Left hindlimb (tissue), 1 donor: ENCODE results near the gene NFATC1.

ENCODE experiments used
- DNase-seq: peaks from one replicate; pipeline ENCODE4 v3.0.0-alpha.2; 2018

The NFATC1 gene

DNA sequence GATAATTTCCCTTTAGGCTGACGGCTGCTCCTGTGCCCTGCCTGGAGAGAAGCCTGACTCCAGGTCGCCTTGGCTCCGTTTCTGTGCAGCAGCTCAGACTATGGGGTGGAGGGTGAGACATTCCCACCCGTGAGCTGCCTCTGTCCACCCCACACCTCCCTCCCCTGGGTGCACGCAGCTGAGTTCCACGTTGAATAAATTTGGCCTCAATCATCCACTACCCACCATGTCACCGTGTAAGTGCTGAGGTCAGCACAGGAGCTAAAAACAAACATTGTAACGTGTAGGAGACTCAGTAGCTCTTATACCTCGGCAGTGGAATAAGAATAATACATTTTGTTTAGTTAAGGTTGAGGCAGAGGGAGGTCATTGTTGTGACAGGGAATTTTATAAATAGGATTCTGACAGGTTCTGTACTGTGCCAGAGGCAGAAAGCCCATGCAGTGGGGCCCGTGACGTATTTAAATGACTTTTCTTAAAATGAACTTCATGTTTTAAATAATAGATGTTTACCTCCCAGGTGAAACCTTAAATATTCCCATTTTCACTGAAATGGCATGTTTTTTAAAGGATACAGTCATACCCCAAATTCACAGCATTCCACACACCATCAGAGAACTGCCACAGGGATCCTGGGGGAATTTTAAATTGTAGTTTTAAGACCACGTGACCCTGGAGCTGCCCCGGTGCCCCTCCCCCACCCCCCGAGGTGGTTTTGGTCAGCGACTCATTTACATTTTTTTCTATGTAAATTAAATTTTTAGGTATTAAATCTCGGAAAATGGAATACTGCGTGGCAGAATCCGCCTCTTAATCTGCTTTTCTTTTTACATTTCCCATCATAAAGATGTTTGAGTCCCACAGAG is 50.2 kb downstream of the NFATC1 start:
- no peak for DNase-seq

DNA sequence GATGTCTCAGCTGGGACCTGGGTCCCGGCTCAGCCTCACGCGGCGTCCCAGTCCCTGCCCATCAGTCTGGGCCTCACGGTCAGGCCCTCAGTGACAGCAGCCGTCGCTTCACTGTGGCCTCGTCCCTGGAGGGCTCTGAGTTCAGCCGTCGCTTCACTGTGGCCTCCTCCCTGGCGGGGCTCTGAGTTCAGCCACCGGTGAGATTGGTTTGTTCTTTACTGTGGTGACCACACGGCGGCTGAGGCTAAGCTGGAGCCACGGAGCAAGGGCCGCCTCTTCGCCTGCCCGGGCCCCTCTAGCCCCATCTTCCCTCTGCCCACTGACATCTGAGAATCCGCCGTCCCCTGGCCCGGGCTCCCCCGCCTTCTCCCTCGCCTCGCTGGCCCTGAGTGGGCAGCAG is 51.2 kb downstream of the NFATC1 start:
- no peak for DNase-seq

DNA sequence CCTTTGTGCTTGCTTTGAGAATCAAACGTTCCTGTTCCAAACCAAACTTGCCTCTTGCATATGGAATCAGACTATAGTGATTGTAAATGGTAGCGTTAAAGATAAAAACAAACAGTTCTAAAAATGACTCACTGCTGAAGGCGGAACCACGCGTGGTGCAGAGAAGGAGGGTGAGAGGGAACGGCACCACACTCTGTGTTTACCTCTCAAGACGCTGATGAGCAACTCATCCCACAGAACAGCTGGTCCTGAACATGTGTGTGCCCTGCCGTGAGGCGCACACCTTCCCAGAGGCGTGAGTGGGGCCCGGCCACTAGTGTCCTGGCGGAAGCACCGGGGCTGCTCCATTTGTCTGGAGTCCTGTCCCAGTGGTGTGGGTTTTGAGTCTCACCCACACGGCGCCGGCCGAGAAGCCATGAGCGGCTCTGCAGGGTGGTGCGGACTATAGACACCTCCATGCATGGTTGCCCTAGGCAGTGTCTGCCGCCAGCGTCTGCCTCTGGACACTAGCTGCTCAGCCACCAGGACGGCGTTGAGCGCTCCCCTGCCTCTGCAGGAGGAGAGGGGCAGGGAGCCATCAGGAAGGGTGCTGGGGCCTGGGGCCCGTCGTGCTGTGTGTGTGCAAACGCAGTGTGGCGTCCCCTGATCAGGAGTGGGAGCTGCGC is 52.1 kb downstream of the NFATC1 start:
- no peak for DNase-seq

- no peak for DNase-seq
Observed at GRCh38 chr18:79448621-79449020, 52.9 kb downstream of the NFATC1 start.

DNA sequence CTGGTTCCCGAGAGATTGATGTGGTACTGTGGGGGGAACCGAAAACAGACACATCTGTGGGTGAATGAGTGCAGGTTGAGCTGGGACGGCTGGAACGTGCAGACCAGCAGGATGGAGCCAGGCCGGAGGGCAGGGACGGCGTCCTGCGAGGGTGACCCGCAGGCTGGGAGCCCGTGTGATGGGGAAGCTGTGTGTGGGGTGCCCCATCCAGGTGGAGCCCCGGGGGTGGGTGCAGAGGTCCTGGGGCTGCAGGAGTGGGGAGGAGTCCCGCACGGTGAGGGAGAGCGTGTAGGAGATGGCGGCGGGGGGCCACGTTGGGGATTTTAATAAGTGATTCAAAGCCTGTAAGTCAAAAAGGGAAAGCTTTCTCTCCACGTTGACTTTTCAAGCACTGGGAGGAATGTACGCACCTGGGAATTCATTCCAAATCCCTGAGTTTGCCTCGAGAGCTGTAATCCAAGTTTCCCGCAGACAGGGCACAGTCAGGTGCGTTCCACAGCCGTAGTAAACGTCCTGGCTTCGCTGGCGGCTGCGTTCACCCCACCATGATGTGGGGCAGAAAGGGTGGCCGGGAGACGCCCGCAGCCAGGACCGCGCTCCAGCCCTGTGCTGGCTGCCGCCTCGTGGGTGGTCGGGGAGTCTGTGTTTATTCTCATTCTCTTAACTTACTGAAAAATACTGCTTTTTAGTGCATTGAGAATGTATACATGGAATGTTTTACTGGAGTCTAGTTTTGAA is 54.0 kb downstream of the NFATC1 start:
- no peak for DNase-seq

DNA sequence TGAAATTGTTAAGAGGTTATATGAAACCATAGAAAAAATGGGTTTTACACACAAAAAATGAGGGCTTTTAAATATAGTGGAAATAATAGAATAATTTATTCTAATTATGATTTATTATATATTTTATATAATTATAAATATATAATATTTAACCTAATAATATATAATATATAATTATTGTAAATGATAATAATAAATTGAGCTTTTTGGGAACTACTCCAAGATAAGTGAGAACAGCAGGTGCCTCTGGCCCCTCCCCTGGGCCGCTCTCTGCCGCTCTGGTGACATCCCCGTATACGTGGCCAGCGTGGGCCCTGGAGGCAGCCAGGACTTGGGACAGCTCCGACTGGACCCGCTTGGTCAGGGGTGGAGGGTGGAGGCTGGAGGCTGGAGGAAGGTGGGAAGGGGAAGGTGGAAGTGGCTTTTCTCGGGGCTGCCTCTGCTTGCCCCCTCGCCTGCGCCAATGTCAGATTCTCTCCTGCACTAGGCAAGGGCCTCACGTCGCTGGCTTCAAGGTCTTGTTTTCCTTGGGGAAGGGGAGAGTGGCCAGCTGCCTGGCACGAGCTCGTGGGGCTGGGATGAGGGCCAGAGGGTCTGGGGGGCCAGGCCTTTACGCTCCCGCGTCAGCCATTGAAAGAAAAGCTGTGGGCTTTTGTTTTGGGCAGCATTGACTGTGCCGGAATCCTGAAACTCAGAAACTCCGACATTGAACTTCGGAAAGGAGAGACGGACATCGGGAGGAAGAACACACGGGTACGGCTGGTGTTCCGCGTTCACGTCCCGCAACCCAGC is 54.8 kb downstream of the NFATC1 start:
- DNase-seq = no peak

- DNase-seq = no peak
Observed at GRCh38 chr18:79451237-79452125, 55.8 kb downstream of the NFATC1 start.

- no peak for DNase-seq
Observed at GRCh38 chr18:79452190-79452990, 56.7 kb downstream of the NFATC1 start.

DNA sequence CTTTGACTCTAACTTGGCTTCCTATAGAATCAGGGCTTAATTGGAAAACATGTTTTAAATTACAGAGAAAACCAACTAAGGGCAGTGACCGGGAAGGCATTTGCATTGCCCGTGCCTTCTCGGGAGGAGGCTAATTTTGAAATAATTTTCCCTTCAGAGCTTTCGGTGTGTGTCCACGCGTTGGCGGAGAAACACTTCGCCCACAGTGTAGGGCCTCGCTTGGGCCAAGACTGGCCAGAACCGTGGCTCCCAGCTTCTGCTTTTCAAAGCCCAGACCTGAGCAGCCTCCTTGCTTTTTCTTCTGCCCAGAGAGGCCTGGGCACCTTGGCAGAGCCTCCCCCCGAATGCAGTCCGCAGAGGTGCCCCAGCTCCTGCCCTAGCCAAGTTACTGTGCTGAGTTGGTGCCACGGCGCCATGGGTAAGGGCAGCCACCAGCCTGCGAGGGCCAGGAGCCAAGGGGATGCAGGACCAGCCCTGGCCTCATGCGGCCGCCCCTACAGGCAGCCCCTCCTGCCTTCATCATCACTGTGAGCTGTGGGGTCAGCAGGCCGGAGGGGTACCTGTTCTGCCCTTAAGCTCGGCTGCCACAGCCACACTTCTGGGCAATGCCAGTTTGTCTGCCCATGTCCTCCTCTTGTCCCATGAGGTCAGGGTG is 57.4 kb downstream of the NFATC1 start:
- no peak for DNase-seq

GRCh38 chr18:79453816-79454735 is 58.3 kb downstream of the NFATC1 start:
- no peak for DNase-seq

- no peak for DNase-seq
Observed at GRCh38 chr18:79455261-79455660, 59.5 kb downstream of the NFATC1 start.

DNA sequence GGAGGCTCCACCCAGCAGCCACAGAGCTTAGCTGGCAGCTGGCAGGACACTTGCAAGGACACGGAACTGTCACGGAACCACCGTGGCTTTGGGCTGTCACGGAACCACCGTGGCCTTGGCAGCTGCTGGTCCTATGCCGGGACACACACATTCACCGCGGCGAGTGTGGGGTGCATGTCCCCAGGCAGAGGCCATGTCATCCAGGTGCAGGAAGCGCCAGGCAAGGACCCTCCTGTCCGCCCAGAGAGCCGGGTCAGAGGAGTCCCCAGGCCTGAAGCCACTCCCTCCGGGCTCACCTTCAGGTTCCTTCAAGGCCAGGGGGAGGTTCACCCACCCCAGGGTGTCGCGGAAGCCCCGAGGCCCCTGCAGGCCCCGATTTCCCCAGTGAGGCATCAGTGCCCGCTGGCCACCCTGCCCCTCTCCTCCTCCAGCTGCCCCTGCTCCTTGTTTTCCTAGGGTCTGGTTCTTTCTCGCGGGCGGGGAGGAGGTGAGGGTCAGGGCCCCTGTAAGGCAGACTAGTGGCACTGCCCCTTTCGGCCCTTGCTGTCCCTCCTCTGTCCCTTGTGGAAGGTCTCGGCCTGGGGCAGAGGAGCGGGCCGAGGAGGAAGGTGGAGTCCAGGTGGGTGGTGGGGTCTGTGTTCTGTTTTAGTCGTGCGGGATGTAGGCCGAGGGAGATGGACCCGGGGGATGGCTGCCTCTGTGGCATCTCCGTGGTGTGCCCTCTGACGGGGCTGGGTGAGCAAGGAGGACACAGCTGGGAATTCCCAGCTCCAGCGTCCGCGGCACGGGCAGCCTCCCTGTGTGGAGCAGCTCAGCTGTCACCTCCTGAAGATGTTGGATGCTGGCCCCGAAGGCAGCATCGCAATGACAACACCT is 60.6 kb downstream of the NFATC1 start:
- DNase-seq = no peak

GRCh38 chr18:79457239-79457638 is 61.5 kb downstream of the NFATC1 start:
- no peak for DNase-seq

DNA sequence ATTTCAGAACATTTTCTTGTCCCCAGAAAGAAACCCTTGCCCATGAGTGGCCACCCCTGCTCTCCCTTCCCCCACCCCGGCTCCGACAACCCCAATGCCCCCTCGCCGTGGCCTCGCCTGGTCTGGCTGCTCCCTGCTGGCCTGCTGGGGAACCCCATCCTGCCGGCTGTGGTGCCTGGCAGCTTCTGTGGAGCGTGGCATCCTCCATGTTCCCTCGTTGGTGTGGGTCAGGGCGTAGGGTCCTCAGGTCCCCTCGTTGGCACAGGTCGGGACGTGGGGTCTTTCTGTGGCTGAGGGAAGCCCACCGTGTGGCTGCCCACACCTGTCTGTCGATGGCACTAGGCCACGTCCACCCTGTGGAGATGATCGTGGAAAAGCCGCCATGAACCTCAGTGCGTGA is 61.9 kb downstream of the NFATC1 start:
- DNase-seq = no peak

- no peak for DNase-seq
Observed at GRCh38 chr18:79458131-79458838, 62.6 kb downstream of the NFATC1 start.

- no peak for DNase-seq
Observed at GRCh38 chr18:79458917-79459803, 63.4 kb downstream of the NFATC1 start.
